HG03460 (cell line): ENCODE results near the gene EEF1B2.
"Not testable (repeated sequence)": the region's sequence is repeated elsewhere in the genome, so short reads cannot be mapped to it uniquely, and the experiment has no call there.

ENCODE experiments used
- ATAC-seq: cut with Tn5 transposase; IDR thresholded peaks from one replicate; pipeline ENCODE4 v1.9.1; 2021; ENCODE audit not compliant: unreplicated experiment

EEF1B2 gene

GRCh38 chr2:206163251-206163880, 3.7 kb downstream of the EEF1B2 start:
- ATAC-seq: no peak

DNA sequence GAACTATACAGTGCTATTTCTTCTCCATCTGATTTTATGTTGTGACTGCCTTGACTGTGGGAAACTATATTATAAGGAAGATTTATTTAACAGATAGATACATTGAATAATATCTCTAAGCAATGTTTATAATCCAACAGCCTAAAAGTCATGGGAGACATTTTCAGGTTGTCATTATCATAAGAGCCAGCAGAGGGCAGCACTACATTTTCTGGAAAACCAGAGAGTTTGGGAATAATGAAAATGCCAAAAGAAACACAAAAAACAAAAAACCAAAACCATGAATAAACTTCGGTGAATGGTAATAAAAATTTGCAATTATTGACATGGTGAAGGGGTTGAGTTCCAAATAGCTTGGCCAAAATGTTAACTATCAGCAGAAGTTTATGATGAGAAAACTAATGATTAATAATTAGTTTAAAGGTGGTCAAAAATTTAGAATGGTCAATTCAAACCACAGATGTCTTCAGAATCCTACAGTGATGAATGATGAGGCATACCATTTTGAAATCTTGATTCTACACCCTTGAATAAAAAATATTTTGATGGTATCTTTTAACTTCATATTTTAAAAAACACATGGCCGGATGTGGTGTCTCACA, 4.7 kb downstream of the EEF1B2 start:
- ATAC-seq: no peak

GRCh38 chr2:206168230-206168629, 8.5 kb downstream of the EEF1B2 start:
- ATAC-seq: not testable (repeated sequence)

GRCh38 chr2:206171624-206172397, 12.1 kb downstream of the EEF1B2 start:
- ATAC-seq: not testable (repeated sequence)

- no peak for ATAC-seq
These were observed 13.5 kb downstream of the EEF1B2 start for GRCh38 chr2:206173147-206173546.

- ATAC-seq: no peak
These were observed 16.4 kb downstream of the EEF1B2 start for GRCh38 chr2:206176121-206176520.

DNA sequence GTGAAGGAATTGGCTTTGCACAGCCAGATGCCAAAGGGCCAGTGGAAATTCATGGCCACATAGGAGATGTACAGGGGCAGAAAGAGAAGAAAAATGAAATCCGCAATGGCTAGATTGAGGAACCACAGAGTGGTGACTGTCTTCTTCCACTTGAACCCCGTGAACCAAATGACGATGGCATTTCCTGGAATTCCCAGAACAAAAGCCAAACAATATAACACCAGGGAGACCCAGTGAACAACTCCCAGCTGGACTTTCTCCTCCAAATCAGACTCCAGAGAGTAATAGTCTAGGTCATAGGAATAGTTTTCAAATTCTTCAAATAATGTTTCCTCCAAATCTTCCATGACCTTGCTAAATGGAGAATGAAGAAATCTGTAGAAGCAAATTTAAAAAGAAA, 17.2 kb downstream of the EEF1B2 start:
- no peak for ATAC-seq

- ATAC-seq: not testable (repeated sequence)
These were observed 21.8 kb downstream of the EEF1B2 start for GRCh38 chr2:206181526-206181925.

DNA sequence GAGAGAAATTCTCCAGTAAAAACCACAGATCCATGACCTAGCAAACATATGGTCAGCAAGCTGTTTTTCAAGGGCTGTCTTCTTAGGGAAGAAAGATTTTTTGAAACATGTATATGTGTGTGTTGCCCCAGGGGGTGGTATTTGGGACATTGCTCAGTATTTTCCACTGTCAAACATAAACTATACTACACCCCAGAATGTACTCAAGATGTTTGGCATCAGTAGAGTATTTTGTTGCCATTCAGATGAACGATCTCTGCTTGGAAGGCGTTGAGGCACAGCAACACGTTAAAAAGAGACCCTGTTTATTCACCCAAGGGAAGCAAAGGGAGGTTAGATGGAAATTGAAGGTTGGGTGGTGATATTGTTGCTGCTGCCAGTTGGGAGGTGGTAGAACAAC, 30.0 kb downstream of the EEF1B2 start:
- no peak for ATAC-seq

GRCh38 chr2:206190111-206190510, 30.4 kb downstream of the EEF1B2 start:
- no peak for ATAC-seq

GRCh38 chr2:206190689-206191088, 31.0 kb downstream of the EEF1B2 start:
- ATAC-seq: no peak

GRCh38 chr2:206192157-206192556, 32.5 kb downstream of the EEF1B2 start:
- no peak for ATAC-seq

- ATAC-seq: no peak
These were observed 34.1 kb downstream of the EEF1B2 start for GRCh38 chr2:206193671-206194357.

DNA sequence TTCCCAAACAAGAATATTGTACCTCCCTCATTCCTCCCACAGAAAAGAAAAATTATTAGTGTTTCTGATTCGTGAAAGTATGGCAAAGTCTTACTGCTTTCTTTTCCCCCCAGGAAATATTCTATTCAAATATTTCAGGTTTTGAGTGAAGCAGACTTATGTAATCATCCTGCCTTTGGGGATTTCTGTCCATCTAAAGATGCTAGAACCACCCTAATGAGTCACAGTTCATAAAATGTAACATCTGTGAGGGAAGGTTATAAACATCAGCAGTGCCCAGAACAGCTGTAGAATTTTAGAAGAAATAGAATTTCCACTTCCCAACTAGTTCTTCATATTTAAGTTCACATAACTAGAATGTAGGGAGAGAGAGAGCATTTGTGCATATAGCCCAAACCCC, 39.0 kb downstream of the EEF1B2 start:
- ATAC-seq: no peak

- no peak for ATAC-seq
These were observed 41.6 kb downstream of the EEF1B2 start for GRCh38 chr2:206201075-206201848.

DNA sequence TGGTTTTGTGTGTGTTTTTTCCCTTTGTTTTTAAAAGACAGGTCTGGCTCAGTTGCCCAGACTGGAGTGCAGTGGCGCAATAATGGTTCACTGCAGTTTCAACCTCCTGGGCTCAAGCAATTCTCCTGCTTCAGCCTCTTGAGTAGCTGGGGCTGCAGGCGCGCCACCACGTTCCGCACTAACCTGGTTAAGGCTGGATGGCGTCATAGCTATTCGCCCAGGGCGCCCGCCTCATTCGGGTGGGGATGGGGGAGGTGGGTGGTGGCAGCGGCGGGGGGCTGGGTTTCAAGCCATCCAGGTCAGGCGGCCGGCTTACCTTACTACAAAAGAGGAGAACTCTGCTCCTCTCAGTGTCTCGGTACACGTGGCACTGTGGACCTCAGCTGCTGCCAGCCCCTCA, 42.8 kb downstream of the EEF1B2 start:
- no peak for ATAC-seq

DNA sequence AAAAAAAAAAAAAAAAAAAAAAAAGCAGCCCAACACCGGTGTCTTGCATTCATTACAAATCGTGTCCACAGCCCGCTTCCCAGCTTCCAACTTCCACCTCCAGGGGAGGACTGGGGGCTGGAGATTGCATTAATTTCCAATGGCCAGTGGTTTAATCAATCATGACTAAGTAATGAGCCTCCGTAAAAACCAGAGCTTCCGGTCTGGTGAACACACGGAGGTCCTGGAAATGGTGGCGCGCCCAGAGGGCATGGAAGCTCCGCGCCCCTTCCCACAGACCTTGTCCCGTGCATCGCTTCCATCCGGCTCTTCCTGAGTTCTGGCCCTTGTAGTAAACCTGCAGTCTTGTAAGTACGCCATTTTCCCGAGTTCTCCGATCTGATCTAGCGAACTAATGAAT, 43.6 kb downstream of the EEF1B2 start:
- ATAC-seq: no peak

- ATAC-seq: no peak
These were observed 45.0 kb downstream of the EEF1B2 start for GRCh38 chr2:206204710-206205109.

DNA sequence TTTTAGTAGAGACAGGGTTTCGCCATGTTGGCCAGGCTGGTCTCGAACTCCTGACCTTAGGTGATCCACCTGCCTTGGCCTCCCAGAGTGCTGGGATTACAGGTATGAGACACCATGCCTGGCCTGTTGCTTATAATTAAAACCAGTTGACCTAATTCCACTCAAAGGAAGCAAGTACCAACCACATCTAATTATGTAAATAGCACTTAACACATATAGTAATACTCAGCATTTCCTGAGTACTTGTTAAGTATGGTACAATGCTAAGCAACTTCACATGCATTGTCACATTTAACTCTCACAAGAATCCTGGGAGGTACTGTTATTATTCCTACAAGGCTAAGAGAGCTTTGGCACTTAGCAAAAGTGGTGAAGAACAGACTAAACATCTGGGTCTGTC, 47.6 kb downstream of the EEF1B2 start:
- not testable (repeated sequence) for ATAC-seq

DNA sequence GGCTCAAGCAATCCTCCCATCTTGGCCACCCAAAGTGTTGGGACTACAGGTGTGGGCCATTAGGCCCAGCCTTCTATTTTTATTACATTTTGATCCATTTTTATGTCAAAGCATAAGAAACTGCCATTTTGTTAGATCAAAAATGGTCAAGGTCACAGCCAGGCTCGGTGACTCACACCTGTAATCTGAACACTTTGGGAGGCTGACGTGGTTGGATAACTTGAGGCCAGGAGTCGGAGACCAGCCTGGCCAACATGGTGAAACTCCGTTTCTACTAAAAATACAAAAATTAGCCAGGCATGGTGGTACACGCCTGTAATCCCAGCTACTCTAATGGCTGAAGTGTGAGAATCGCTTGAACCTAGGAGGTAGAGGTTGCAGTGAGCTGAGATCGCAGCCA, 49.2 kb downstream of the EEF1B2 start:
- no peak for ATAC-seq
